H1 (cell line): ENCODE data around the gene NID2. TPM values are rescaled to one million over a fixed set of nuclear protein-coding genes. Genes with fewer than 3 reads are reported as not detected.

ENCODE experiments used
- CHD2 ChIP-seq: IDR thresholded peaks from 2 replicates; pipeline ENCODE4 v1.6.1; 2012; ENCODE audit warnings: low read length, improper control_type of control experiment
- NRF1 ChIP-seq: IDR thresholded peaks from 2 replicates; pipeline ENCODE4 v1.6.1; 2011; ENCODE audit warnings: mild to moderate bottlenecking, low read depth, low read length, improper control_type of control experiment
- POLR2A ChIP-seq, 2 experiments: IDR thresholded peaks; 1 replicate in 1 of 2; 2 replicates in 1 of 2; pipeline ENCODE4 v1.6.1; 2011; ENCODE audit warnings: low read depth in 2 of 2, low read length in 2 of 2, mild to moderate bottlenecking in 2 of 2; ENCODE audit errors: control extremely low read depth in 1 of 2
- RBBP5 ChIP-seq: IDR thresholded peaks from 2 replicates; pipeline ENCODE4 v1.7.1; 2012; ENCODE audit warnings: low read depth, mild to moderate bottlenecking, inconsistent platforms, low read length, moderate library complexity, borderline replicate concordance
- SIN3A ChIP-seq, 2 experiments: IDR thresholded peaks in 1 of 2; conservative IDR thresholded peaks in 1 of 2; 2 replicates each; pipeline ENCODE4 v1.6.1; 2011 to 2012; ENCODE audit warnings: low read length in 2 of 2, improper control_type of control experiment in 1 of 2, low read depth in 1 of 2, mild to moderate bottlenecking in 1 of 2
- TAF1 ChIP-seq: IDR thresholded peaks from 2 replicates; pipeline ENCODE4 v1.6.1; 2011; ENCODE audit warnings: mild to moderate bottlenecking, low read depth, low read length
- polyA plus RNA-seq, 7 experiments: library from polyadenylated mRNA; depleted of rRNA in 3 of 7; stranded (reverse) in 5 of 7; unstranded in 2 of 7; fragments of >200 nt in 5 of 7; fragments of 200-250 nt in 2 of 7; gene quantifications; 1 replicate in 5 of 7; 2 replicates in 1 of 7; 4 replicates in 1 of 7; pipeline versions ENCODE4 v1.2.1 to v1.2.3, GENCODE V29; 2011 to 2013; ENCODE audit warnings: missing spikeins in 2 of 7, mixed read lengths in 2 of 7
- total RNA-seq: library from RNA; stranded (reverse); fragmentation: NEBNext Ultra II Directional; extraction: Animal tissue kit (Norgen Biotek cat#: 25700); gene quantifications from 2 replicates; pipeline ENCODE4 v1.2.1, GENCODE V29; 2021
- TF ChIP-seq, protein P1 (sequence below): IDR thresholded peaks from 2 replicates; pipeline ENCODE4 v1.6.1; 2011; ENCODE audit warnings: low read length, improper control_type of control experiment

The NID2 gene
- total and polyA plus RNA-seq, 2 of the 8 experiments (the other 6 are each of a cell fraction or from before 2014, with no cell fraction given), result 6.1 to 12.6 TPM

DNA sequence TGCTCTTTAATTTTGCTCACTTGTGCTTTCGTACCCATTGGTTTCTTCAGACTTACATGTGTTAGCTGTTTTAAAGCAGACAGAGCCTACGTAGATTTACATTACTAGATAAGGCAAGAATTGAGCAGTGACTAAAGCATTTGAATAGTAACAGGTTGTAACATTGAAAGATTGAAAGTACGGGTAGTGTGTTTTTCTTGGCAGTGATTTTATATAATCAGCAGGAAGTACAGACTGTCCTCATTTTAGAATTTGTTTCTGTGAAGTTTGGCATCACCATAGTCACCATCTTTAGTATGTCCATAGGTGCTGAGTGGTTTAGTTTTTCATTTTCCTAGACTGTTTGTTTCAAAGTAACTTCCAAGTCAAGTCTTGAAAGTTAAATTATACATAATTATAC, 65.5 kb downstream of the NID2 start (continued):
- no peak for TF ChIP-seq SIN3A (conservative IDR thresholded peaks at IDR 0.05 in 1 of 2, IDR thresholded peaks at IDR 0.05 in 1 of 2; ENCODE audit: low read depth in 1 of 2, low read length in 2 of 2)
- no peak for TF ChIP-seq CHD2
- TF ChIP-seq RBBP5, result no peak
- TF ChIP-seq, protein P1, sequence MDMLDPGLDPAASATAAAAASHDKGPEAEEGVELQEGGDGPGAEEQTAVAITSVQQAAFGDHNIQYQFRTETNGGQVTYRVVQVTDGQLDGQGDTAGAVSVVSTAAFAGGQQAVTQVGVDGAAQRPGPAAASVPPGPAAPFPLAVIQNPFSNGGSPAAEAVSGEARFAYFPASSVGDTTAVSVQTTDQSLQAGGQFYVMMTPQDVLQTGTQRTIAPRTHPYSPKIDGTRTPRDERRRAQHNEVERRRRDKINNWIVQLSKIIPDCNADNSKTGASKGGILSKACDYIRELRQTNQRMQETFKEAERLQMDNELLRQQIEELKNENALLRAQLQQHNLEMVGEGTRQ, result no peak
- no peak for TF ChIP-seq POLR2A (IDR thresholded peaks at IDR 0.05; ENCODE audit: control extremely low read depth in 1 of 2, low read depth in 2 of 2, low read length in 2 of 2)
- no peak for TF ChIP-seq NRF1
- TF ChIP-seq TAF1, result no peak
